SKM-1 treated with dmso at 0.1 percent for 144 hours (cell line): ENCODE data around the gene GRK5.
"Not testable (repeated sequence)": the region's sequence is repeated elsewhere in the genome, so short reads cannot be mapped to it uniquely, and the experiment has no call there.

Experiments
- DNase-seq: peaks from one replicate; lab custom pipeline; 2025; ENCODE audit not compliant: unreplicated experiment; lab: John Stamatoyannopoulos, UW

Gene GRK5

GRCh38 chr10:119207366-119207666 lies at the start of gene GRK5:
Gene GRK5 (plus strand): TSS chr10:119207571. CDS start chr10:119207918, 347 bp downstream.
- DNase-seq, result peak; percentile 86

- DNase-seq, result no peak
These were observed 48.0 kb upstream of the GRK5 start for GRCh38 chr10:119159332-119159731.

- DNase-seq, result no peak
These were observed 45.5 kb upstream of the GRK5 start for GRCh38 chr10:119161680-119162451.

- no peak for DNase-seq
These were observed 44.8 kb upstream of the GRK5 start for GRCh38 chr10:119162452-119163092.

DNA sequence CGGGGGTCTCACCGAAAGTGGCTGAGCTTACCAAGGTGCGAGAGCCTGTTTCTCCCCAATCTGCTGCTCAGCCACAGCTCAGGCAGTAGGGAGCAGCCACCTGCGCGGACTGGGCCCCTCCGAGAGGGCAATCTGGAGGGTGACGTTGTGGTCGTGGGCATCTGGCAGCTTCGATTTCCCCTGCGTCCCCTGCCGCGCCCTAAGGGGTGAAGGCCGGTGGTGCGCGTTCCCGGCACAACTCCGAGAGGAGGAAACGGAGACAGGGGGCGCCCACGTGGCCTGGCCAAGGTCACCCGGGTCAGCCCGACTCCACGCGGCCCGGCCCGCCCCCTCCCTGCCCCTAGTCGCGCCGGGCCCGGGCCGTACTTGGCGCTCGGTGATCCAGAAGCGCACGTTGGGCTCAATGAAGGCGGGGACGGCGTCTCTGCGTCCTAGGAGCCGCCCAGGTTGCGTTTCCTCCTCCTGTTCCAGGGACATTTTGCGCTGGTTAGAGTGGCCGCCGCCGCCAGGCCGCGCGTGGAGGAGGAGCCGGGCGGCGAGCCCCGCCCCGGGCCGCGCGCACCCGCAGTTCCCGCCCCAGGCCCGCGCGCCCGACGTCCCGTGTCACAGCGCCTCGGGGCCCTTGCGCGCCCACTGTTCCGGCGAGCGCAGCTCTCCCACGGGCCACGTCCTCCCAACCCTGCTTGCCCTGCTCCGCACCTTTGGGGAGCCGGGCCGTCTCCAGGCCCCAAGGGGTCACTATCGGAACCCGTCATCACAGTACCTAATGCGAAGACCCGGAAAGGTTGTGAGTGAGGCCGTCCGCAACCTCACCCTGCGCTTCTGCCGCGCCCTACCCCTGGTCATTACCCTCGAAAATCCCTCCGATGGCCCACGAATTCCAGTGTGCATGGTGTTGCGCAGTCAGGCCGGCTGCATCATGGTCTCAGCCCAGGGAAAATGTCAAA lies 41.9 kb upstream of the GRK5 start, which contains the start of gene SFXN4:
TSS of gene SFXN4 (minus strand) at position 544 of the 947 bp plus-strand sequence. CDS start at position 477, 67 bp downstream.
- peak; percentile 85 for DNase-seq

GRCh38 chr10:119166118-119166500 lies 41.3 kb upstream of the GRK5 start:
- no peak for DNase-seq

DNA sequence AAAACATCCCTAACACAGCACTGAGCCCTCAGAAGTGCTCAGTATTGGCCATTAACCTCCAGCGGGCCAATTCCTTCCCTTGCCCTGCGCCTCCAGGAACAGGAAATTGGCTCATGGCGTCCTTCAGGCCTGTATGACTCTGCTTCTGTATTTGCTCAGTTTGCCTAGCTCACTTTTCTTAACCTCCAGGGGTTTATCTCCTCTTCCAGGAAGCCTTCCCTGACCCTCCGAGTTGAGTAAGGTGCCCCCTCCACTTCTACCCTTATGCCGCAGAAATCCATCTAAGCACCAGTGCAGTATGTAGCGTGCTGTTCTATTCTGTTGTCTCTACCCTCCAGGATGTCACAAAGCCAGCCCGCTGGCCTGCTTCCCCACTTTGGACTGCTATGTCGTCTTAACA lies 40.8 kb upstream of the GRK5 start:
- no peak for DNase-seq

- no peak for DNase-seq
These were observed 40.3 kb upstream of the GRK5 start for GRCh38 chr10:119167041-119167440.

DNA sequence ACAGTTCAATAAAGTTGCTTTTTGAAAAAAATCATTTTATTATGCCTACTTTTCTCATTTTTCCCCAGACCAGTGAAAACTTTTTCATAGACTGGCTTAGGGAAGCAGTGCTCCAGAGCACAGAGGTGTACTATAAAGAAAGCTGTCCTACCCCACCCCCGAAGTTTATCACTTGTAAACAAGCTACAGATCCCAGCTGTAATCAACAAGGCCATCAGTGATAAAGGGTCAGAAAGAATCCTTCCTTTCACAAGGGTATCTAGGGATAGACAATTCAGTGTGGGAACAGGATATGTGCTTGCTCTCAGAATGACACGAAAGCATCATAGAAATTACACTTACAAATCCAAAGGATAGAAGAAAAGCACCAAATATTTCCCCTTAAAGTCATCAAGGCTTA lies 33.3 kb upstream of the GRK5 start:
- no peak for DNase-seq

DNA sequence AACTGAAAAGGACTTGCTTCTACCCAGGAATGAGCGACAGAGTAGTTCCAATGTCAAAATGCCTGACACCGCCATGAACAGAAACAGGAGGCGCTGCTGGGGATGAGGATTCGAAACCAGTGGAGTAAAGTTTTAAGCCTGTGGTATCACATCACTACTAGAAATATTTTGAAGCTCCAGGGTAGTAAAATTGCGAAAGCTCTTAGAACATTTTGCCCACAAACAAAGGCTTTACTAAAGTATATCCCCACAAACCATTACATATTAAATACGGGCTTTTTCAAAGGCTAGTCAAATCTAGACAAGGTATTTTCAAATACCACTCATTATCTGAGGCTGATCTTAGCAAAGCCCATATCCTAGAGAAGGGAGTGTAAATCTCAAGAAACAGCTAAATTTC lies 31.2 kb upstream of the GRK5 start:
- no peak for DNase-seq

DNA sequence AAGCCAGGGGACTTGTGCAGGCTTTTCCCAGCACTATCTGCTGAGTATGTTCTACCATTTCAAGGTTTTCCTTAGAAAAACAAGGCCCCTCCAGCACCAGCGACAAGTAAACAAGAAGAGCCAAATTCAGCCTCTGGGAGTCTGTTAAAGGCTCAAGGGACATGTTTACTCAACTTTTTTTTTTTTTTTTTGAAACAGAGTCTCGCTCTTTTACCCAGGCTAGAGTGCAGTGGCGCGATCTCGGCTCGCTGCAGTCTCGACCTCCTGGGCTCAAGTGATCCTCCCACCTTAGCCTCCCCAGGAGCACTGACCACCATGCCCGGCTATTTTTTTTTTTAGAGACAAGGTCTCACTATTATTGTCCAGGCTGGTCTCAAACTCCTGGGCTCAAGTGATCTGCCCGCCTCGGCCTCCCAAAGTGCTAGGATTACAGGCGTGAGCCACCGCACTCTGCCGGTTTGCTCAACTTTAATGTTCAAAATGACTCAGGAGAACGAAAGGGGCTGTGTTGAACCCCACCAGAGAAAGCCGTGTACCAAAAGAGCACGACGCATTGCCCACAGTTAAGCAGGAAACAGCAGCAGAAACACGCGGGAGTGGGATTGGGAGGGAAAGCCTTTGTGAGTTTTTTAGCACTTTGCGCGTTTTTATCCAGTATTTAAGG lies 29.5 kb upstream of the GRK5 start:
- no peak for DNase-seq

DNA sequence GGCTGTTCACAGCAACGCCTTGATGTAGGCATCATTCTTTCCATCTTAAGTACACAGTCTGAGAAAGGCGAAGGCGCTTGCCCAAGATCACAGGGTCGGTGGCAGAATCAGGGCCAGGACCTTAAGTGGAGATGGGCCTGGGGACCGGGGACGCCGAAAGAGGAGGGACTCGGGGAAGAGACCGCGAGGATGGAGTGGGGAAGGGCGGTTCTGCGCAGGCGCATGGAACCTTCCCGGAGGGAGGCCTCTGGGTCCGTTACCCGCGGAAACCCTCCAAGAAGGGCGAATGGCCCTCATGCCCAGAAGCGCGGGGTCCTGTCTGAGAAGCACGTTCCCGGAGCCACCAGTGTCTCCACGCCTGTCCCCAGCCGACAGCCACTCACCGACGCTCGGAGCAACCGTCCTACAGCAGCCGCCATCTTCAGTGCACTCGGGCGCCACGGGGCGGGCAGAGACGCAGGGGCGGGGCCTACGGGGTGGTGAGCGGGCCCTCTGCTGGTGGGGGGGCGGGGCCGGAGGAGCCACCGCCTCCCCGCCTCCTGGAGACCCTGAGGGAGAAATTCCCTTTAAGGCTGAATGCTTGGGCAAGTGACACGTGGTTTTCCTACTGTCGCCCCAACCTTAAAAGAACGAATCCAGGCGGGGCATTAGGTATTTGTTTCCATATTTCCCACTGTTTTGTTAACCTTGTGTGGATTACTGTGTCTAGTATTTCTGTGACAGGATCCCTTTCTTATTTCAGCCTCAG lies 28.8 kb upstream of the GRK5 start, which contains the start of gene PRDX3:
TSS of gene PRDX3 (minus strand) at position 441 of the 748 bp plus-strand sequence. CDS start at position 419, 22 bp downstream.
- DNase-seq, result peak; percentile 84

GRCh38 chr10:119180850-119181400 lies 26.4 kb upstream of the GRK5 start:
- not testable (repeated sequence) for DNase-seq

DNA sequence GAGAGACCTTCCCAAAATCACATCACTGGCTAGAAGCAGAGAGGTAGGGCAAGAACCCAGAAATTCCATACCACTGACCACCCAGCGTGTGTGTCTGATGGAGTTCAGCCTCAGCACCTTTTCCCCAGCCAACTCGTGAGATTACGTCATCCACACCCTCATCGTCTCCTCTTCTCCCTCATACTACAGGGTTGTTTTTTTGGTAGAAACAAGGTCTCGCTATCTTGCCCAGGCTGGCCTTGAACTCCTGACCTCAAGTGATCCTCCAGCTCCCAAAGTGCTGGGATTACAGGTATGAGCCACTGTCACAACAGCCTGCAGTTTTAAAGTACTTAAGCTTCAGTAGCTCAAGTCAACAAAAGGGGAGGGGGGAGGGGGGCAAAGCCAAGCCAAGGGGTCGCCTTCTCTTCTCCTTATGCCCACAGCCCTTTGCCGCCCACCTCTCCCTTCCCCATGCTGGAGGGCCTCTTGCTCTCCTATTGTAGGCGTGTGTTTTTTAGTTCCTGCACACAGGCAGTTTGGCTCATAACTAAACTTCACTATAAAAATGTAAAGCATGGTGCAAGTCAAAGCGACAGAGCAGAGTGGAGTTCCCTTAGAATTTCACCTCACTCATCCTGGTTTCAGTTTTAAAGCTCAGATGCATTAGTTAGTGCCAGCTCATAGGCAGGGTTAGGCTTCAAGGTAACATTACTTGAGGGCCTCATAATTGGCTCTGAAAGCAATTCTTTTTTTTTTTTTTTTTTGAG lies 23.5 kb upstream of the GRK5 start:
- no peak for DNase-seq

DNA sequence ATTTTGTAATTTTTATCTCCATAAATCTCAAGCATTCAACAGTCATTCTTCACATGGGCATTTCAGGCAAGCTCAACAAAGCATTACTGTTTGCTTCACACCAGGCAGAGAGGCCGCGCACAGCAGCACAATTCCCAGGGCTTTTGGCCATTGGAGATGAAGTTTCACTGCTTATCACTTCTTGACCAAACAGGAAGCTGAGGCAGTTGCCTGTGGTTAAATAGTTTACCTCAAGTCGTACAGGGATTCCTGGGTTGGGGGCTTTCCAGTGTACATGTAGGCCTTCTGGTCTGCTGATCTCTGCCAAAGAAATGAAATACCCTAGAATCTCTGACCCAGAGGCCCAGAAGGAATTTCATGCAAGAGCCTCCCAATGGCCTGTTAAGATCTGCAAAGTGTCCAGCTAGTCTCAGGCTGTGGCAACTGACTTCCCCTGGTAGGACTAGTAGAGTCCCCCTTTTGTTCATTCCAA lies 17.5 kb upstream of the GRK5 start:
- no peak for DNase-seq

DNA sequence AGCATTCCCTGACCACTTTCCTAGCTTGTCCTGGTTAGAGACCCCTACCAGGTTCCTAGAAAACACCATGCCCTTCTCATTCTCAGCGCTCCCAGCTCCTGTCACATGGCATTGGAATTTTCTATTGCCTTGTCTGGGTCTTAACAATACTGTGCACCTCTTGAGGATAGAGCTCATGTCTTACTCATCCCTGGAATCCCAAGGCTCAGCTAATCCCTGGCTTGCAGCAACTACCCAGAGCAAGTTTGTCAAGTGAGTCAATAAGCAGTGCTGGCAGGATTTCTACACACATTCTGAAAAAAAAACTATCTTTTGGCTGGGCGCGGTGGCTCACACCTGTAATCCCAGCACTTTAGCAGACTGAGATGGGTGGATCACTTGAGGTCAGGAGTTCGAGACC lies 17.0 kb upstream of the GRK5 start:
- DNase-seq, result no peak

DNA sequence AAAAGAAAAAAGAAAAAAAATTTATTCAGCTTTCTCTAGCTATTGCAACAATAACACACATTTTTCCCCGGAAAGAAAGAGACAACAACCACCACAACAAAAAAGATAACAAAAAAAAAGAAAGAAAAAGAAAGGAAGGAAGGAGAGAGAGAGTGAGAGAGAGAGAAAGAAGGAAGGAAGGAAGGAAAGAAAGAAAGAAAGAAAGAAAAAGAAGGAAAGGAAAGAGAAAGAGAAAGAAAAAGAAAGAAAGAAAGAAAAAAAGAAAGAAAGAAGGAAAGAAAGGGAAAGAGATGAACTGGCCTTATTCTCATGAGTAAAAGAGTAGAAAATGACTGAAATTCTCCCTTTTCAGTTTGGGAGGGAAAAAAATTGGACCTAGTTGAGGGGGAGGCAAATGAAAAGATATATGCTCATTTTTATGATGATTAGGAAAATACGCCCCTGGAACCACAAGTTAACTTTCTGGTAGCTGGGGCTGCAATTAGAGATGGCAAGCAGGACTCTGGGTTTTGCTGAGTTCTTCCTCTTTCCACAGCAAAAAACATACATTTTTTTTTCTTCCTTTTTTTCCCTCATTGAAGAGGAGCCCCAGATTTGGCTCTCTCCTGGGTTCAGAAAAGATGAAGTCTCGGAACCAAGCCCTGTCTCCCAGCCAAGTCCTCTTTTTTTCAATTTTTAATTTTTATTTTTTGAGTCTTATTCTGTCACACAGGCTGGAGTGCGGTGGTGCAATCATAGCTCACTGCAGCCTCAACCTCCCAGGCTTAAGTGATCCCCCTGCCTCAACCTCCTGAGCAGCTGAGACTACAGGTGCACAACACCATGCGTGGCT lies 16.2 kb upstream of the GRK5 start:
- DNase-seq, result peak; percentile 75

DNA sequence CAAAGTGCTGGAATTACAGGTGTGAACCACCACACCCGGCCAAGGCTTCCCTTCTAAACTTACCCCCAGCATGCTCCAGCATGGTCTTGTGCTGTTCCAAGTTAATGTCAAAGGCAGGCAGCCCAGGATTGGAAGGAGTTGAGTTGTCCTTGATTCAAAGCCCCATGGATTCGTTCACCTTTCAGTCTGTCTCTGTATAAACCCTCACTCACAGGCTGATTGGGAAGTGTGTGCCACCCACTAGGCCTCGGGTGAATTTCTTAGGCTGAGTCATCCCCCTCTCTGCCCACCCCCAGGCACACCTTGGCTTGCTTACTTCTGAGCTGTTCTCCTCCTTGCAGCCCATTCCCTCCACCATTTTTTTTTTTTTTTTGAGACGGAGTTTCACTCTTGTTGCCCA lies 15.5 kb upstream of the GRK5 start:
- DNase-seq, result no peak
